COLO668 (cell line): ENCODE results near the gene PPFIBP1.
"Not testable (repeated sequence)": the region's sequence is repeated elsewhere in the genome, so short reads cannot be mapped to it uniquely, and the experiment has no call there.

Experiments used
- DNase-seq: peaks from one replicate; lab custom pipeline; 2025; ENCODE audit not compliant: unreplicated experiment; lab: John Stamatoyannopoulos, UW

PPFIBP1 gene

DNA sequence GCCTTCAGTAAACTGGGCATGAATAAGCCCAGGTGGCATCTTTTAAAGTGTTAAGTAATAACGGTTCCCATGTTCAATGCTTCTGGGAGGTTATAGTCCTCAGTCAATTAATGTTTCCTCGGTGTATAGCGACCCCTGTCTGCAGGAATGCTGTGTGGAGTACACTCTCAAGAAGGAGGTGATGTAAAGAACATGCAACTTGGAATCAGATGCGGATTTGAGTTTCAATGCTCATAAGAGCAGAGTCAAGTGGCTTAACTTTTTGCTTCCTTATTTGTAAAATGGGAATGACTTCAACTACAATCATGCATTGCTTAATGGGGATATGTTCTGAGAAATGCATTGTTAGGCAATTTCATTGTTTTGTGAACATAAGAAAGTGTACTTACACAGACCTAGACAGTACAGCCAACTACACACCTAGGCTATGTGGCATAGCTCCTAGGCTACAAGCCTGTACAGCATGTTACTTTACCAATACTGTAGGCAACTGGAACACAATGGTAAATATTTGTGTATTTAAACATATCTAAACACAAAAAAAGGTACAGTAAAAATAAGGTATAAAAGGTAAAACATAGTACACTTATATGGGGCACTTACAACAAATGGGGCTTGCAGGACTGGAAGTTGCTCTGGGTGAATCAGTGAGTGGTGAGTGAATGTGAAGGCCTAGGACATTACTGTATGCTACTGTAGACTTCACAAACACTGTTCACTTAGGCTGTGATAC, 179.9 kb downstream of the PPFIBP1 start:
- DNase-seq, result peak; percentile 55

DNA sequence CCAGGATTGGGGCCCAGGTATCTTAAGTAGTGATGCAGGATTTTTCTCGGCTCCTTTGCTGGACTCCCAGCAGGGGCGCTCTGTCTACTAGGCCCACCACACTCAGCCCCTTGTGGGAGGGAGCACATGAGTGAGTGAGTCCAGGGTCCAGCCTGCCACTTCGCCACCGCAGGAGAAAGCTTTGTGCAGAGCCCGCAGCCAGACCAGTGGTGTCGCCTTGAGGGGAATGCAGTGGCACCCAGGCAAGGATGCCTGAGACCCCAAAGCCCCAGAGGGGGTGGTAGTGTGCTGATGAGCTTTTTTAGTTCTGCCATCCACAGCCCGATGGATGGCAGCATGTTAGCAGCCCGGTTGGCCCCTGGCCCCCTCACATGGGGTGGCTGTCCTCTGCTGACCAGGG, 181.3 kb downstream of the PPFIBP1 start:
- DNase-seq, result no peak

DNA sequence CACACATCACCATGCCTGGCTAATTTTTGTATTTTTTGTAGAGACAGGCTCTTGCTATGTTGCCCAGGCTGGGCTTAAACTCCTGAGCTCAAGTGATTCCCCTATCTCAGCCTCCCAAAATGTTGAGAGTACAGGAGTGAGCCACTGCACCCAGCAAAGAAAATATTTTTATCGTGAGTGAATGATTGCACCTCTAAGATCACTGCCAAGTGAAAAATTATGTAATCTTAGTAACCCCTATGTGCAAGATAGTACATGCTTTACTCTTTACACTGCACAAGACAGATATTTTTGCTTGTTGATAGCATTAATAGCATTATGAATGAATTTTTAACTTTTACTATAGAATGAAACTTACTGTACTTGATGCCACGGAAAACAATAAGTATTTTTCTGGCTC, 183.2 kb downstream of the PPFIBP1 start:
- DNase-seq, result no peak

DNA sequence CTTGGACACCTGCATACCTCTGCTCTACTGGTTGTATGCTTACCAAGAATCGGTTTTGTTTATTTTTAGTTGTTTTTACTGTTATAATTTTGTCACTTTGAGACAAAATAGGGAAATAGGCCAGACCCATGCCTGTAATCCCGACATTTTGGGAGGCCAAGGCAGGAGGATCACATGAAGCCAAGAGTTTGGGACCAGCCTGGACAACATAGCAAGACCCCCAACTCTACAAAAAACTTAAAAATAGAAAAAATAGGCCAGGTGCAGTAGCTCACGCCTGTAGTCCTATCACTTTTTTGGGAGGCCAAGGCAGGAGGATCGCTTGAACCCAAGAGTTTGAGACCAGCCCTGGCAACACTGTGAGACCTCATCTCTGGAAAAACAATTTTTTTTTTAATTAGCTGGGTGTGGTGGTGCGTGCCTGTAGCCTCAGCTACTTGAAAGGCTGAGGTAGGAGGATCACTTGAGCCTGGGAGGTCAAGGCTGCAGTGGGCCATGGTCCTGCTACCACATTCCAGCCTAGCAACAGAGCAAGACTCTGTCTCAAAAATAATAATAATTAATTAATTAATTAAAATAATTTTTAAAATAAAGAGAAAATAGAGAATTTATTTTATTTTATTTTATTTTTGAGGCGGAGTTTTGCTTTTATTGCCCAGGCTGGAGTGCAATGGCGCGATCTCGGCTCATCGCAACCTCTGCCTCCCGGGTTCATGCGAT, 185.4 kb downstream of the PPFIBP1 start:
- no peak for DNase-seq

DNA sequence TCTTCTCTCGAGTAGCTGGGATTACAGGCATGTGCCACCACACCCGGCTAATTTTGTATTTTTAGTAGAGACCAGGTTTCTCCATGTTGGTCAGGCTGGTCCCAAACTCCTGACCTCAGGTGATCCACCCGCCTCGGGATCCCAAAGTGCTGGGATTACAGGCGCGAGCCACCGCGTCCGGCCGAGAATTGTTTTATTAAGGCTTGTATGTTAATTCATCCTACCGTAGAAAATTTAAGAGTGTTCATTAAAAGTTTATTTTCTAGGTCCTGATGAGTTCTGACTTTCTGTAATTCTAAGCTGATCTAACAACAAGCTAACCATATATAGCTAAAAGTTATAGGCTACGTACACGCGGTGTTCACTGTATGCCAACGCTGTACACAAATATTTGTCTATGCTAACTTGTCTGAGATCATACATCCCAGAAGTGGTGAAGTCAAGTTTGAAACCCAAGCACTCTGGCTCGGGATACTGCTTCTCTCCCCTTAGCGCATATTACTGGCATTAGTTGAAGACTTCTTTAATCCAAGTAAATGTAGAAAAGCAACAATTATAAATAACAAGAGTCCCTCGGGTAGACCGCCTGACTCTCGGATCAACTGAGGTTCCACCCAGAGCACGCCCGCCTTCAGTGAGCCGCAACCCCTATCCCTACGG, 186.1 kb downstream of the PPFIBP1 start:
- peak; percentile 26 for DNase-seq

DNA sequence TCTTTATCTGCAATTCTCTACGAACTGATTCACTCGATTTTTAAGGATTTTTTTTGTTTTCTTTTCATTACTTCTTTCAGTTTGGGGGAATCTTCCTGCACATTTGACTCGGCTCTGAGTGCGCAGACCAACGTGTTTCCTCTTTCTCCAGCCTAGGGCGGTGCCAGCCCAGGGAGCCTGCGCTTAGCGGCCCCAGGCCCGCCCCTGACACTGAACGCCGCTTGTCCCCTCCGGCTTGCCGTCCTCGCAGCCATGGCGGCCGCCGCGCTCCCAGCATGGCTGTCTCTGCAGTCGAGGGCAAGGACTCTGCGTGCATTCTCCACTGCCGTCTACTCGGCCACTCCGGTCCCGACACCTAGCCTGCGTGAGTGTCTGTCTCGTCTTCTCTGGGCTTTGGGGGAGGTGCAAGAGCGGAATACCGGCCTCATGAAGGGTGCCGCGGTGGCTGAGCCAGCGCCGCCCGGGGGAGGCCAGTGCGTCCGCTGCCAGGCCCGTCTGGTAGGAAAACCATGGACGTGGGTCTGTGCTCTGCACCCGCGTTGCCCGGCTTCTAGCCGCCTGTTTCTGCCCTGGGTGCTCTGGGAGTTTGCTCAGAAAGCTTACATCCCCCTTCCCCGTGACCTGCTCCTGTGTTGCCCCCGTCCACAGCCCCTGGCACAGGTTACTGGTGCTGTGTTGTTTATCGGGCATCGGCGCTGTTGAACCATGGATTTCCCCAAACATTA, 186.7 kb downstream of the PPFIBP1 start, which contains the start of gene MRPS35:
Gene MRPS35 (plus strand): TSS at position 241 of the 725 bp plus-strand sequence. CDS start 12 bp downstream, at position 253.
- DNase-seq, result peak; percentile 88

DNA sequence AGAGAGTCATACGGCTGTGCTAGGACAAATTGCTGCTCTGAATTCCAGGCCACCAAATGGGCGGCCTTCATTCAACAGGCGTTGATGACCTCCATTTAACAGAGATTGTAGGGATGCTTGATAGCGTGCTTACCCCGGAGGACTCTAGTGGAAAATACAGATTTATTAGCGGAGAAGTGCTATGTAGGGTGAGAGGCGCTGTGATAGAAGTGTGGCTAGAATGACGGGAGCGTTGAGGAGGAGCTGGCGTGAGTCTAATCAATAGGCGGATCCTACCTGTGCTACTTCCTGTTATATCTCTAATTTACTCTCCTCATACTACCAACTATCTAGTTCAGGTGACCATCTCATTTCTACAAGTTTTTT, 187.3 kb downstream of the PPFIBP1 start:
- peak; percentile 22 for DNase-seq

DNA sequence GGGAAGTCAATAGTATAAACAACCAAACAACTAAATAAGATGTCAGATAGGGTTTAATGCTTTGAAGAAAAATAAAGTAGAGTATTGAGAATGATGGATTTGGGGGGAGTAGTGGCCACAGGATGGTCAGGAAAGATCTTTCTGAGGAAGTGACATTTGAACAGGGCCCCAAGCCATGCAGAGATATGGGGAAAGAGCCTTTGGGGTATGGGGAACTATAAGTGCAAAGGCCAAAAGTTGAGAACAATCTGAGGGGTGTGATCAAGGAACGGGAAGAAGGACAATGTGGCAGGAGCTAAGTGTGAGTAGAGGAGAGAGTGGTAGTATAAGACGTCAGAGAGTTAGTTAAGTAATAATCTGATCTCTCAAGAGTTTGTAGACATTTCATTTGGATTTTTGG, 188.0 kb downstream of the PPFIBP1 start:
- DNase-seq, result no peak

DNA sequence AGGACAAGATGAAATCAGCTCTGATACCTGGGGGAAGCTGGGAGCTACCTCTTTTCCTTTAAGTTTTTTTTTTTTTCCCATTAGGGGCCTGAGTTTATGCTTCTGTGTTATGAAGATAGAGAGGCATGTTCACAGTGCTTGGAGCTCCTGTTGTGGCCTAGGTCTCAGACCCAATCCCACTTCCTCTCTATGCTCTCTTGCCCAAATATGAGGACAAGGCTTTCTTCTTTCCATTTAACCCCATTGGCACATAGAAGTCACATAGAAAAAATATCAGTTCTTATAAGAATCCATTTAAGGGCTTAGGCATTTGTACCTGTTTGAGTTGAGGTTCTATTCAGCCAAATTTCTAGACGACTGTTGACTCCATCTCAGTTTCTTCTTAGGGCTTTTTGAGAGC, 199.2 kb downstream of the PPFIBP1 start:
- DNase-seq, result no peak

DNA sequence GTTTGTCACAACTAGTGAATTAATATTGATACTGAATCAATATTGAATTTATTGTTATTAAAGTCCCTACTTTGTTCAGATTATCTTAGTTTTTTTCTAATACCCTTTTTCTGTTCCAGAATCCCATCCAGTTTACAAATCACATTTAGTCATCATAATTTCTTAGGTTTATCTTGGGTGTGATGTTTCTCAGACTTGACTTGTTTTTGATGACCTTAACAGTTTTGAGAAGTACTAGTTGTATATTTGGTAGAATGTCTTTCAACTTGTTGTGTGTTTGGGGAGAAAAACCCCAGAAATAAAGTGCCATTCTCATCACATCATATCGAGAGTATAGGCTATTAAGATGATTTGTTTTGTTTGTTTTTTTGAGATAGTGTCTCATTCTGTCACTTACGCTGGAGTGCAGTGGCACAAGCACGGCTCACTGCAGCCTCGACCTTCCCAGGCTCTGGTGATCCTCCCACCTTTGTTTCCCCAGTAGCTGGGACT, 206.1 kb downstream of the PPFIBP1 start:
- DNase-seq, result no peak

DNA sequence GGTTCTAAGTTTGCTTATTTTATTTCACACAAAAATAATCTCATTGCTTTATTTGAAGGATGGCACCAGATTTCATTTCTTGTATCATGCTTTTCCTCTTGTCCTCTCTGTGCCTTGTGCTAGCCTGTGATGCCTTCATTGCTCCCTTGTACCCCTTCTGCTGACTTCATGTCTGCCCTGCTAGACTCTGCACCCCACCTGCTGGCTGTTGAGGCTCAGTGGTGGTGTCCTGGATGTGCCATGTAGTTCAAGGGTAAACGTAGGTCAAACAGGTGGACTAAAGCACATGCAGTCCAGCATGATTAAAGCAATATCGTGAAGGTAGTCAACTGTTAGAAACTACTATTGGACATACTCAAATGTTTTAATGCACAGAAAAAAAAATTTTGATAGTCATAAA, 208.3 kb downstream of the PPFIBP1 start:
- DNase-seq, result no peak

DNA sequence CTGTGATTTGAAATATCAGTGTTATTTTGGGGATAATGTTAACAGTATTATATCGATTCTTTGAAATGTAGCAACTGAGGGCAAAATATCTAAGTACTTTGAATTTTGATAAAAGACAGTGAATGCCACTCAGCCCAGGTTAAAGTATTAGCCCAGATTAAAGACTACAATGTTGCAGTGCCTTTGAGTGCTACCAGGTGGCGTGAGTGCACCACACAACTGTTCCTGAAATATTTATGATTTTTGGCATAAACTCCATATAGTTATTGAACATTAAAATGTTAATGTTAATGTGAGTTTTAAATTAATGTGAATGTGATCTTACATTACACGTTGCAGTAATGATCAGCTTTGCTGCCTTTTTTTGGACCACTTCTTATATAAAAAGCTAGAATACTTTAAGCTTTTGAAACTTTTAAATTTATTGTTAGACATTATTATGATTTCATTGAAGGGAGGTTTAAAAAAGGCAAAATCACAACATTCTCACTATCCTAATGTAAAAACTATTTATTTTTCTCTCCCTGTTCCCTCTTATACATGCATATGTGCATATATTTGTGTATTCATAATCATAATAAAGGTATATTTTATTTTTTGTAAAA, 209.1 kb downstream of the PPFIBP1 start:
- peak; percentile 7 for DNase-seq

DNA sequence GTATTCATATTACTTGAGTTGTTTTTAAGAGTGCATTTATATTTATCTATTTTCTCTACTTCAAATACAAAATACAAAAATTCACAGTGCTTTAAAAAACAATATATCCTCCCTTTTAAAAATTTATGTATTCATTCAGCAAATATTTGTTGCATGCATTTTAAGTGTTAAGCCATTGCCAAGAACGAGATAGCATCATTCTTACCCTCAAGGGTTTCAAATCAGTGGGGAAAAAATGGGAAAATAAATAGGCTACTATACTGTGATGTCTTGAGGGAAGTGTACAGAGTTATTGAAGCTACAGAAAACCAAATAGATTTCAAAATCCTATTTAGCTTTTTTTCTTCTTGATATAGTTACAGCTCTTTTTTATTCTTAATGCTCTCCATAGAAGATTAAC, 209.8 kb downstream of the PPFIBP1 start:
- DNase-seq, result no peak

DNA sequence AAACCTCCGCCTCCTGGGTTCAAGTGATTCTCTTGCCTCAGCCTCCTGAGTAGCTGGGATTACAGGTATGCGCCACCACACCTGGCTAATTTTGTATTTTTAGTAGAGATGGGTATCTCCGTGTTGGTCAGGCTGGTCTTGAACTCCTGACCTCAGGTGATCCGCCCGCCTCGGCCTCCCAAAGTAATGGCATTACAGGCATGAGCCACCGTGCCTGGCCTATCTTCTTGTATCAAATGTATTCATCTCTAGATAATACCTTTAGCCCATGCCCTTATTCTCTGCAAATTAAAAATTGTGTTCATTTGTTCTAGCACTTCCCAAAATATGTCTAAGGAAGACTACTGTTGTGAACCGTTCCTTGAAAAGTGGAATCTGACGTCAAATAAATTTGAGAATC, 210.3 kb downstream of the PPFIBP1 start:
- not testable (repeated sequence) for DNase-seq

DNA sequence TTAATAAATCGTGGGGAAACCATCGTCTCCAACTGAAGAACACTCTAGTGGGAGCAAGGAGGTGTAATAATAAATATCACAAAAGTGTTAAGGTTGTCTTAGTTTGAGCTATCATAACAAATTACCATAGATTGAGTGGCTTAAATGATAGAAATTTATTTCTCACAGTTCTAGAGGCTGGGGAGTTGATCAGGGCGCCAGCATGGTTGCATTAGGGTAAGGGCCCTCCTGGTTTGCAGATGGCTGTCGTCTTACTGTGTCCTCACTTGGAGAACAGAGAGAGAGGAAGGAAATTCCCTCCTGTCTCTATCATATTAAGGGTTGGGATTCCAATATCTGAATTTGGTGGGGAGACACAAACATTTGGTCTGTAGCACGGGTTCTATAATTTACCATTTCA, 219.6 kb downstream of the PPFIBP1 start:
- no peak for DNase-seq
